ENCODE measurements around the gene FGFR2.

GRCh38 chr10:121457729-121458128, 140.5 kb downstream of the FGFR2 start:
- TF ChIP-seq CTCF (conservative IDR thresholded peaks at IDR 0.05) (no peak), ZFX (IDR thresholded peaks at IDR 0.05) (no peak)

All from C4-2B (cell line).